ENCODE measurements around the gene CHODL. TPM values are rescaled to one million over a fixed set of nuclear protein-coding genes. Genes with fewer than 3 reads are reported as not detected.

CHODL gene
- total RNA-seq, 4 donors from 2014 or later: 0.64 to 0.82 TPM; not detected in 2

DNA sequence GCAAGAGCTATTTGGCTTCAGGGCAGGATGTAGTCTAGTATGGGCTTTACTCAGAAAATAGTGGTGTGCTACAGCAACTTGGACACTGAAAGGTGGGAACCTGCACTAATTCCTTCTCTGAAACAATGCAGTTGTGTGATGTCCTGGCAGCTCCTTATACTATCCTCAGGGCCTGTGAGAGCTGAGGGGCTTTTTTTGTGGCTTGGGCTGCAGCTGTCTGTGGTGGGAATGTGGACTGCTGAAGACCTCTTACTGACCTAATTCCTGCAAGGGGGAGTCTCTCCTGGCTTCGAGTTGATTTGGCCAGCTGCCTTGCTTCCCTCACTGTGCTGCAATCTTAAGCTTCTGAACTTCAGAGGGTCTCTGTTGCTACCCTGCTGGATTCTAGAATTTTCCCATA lies 22.3 kb upstream of the CHODL start:
- Histone ChIP-seq H3K4me1 (no peaks in the 10 kb centered on the region), H3K36me3 (no peaks in the 10 kb centered on the region), H3K9me3 (peaks cover 7 to 10% of the 10 kb centered on the region in 2 donors), H3K27me3 (no peaks in the 10 kb centered on the region), H3K4me3 (no peak overlapping the region), H3K27ac (no peak overlapping the region)
- in situ Hi-C loops (cut with MboI; ENCODE audit: low pct_ligation_motif_present in 1 of 4, low pct_unique_long_range_greater_than_20kb in 1 of 4, low sequenced_read_pairs in 3 of 4): no loop called here
- DNase-seq: no peak
- TF ChIP-seq, protein P1, sequence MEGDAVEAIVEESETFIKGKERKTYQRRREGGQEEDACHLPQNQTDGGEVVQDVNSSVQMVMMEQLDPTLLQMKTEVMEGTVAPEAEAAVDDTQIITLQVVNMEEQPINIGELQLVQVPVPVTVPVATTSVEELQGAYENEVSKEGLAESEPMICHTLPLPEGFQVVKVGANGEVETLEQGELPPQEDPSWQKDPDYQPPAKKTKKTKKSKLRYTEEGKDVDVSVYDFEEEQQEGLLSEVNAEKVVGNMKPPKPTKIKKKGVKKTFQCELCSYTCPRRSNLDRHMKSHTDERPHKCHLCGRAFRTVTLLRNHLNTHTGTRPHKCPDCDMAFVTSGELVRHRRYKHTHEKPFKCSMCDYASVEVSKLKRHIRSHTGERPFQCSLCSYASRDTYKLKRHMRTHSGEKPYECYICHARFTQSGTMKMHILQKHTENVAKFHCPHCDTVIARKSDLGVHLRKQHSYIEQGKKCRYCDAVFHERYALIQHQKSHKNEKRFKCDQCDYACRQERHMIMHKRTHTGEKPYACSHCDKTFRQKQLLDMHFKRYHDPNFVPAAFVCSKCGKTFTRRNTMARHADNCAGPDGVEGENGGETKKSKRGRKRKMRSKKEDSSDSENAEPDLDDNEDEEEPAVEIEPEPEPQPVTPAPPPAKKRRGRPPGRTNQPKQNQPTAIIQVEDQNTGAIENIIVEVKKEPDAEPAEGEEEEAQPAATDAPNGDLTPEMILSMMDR (IDR thresholded peaks at IDR 0.05): no peak
- TF ChIP-seq EP300 (IDR thresholded peaks at IDR 0.05; ENCODE audit: low read depth) (no peak), POLR2AphosphoS5 (IDR thresholded peaks at IDR 0.05) (no peak), POLR2A (IDR thresholded peaks at IDR 0.05) (no peak)
- intact Hi-C loops (cut with DNase I; ENCODE audit: low total_unique reads): no loop called here
- 50% methylated on average over 1 of the region's 1 CpG; no CpG with 5 or more reads in 1 of the 2 donors for WGBS, 2 donors (ENCODE audit: low coverage in 1 of 2)

DNA sequence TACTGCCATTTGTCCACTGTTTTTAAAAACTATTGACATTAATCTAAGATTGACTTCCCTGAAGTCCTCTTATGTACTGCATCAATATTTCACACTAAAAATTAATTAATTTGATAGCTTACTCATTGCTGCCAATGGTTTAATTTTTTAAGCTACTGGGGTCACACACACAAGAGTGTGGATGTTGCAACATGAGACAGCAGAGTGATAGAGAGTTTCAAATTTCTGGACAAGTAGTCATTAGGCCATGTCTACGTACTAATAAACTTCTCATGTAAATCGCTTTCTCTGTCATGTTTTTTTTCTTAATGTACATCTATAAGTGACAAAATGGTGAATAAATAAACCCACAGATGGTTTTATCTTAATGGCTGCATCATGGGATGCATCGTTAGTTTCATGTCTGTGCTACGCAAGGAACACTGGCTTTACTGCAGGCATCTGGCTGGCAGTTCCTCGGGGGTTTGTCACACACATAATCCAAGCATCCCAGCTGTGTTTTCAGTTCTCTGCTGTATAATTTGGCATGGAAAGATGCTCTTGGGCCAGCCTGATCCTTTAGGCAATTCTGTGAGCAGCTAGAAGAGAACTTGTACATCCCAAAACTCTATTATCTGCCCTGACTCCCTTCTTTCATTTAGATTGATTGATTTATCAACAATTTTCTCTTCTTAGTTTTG lies 16.4 kb upstream of the CHODL start:
- no peaks in the 10 kb centered on the region for H3K4me1 ChIP-seq
- WGBS, 2 donors (ENCODE audit: low coverage in 1 of 2): 71 to 73% methylated on average over 5 of the region's 5 CpGs
- no peak overlapping the region for H3K27ac ChIP-seq
- in situ Hi-C loops (cut with MboI; ENCODE audit: low pct_ligation_motif_present in 1 of 4, low pct_unique_long_range_greater_than_20kb in 1 of 4, low sequenced_read_pairs in 3 of 4): no loop called here
- no peaks in the 10 kb centered on the region for H3K27me3 ChIP-seq
- intact Hi-C loops (cut with DNase I; ENCODE audit: low total_unique reads): no loop called here
- TF ChIP-seq EP300 (IDR thresholded peaks at IDR 0.05; ENCODE audit: low read depth) (no peak), POLR2A (IDR thresholded peaks at IDR 0.05) (no peak), POLR2AphosphoS5 (IDR thresholded peaks at IDR 0.05) (no peak)
- TF ChIP-seq, protein P1 (IDR thresholded peaks at IDR 0.05): no peak
- no peaks in the 10 kb centered on the region for H3K9me3 ChIP-seq
- DNase-seq: no peak
- H3K36me3 ChIP-seq: no peaks in the 10 kb centered on the region
- H3K4me3 ChIP-seq: no peak overlapping the region

DNA sequence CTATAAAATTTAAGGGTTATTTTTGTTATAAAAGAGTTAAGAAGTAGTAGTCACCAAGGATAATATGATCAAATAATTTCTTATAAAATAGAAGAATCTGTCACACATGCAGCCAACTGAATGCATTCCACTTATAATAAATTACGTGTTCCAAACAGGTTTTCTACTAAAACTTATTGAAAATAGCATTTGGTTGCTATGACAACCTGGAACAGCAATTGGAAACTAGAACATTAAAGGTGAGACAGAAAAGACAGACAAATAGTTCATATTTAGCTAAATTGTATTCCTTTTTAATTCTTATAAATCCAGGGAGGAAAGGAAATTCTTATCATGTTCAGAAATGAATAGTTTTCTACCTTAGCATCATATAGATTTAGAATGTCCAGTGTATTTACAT lies 9.1 kb upstream of the CHODL start:
- H3K27ac ChIP-seq: no peak overlapping the region
- 46 to 63% methylated on average over 1 of the region's 1 CpG for WGBS, 2 donors (ENCODE audit: low coverage in 1 of 2)
- H3K27me3 ChIP-seq: no peaks in the 10 kb centered on the region
- no peak overlapping the region for H3K4me3 ChIP-seq
- H3K9me3 ChIP-seq: no peaks in the 10 kb centered on the region
- no peak for DNase-seq
- TF ChIP-seq, protein P1 (IDR thresholded peaks at IDR 0.05): no peak
- TF ChIP-seq POLR2A (IDR thresholded peaks at IDR 0.05) (no peak), EP300 (IDR thresholded peaks at IDR 0.05; ENCODE audit: low read depth) (no peak), POLR2AphosphoS5 (IDR thresholded peaks at IDR 0.05) (no peak)
- no peaks in the 10 kb centered on the region for H3K4me1 ChIP-seq
- intact Hi-C loops (cut with DNase I; ENCODE audit: low total_unique reads): no loop called here
- in situ Hi-C loops (cut with MboI; ENCODE audit: low pct_ligation_motif_present in 1 of 4, low pct_unique_long_range_greater_than_20kb in 1 of 4, low sequenced_read_pairs in 3 of 4): no loop called here
- H3K36me3 ChIP-seq: no peaks in the 10 kb centered on the region

DNA sequence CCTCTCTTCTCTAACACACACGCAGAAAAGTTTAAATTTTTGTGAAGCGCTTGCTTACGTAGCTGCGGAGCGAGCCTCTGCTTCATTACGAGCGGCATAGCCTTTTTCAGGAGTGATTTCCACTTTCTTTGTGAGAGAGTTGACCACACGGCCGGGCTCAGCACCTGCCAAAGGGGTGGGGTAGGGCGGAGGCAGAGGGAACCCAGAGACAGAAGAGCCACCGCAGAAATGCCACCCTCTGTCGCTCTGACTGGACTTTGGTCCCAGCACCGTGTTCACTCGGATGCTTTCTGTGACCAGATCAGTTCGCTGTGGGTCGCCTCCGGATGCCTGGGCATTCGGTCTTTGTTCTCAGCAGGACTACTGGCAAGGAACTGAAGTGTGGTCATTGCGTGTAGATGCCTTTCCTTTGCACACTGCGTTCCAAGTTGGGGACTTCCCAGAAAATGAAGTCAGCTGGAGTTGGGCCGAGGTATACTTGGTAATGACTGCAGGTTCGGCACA lies 883 bp downstream of the CHODL start:
- Histone ChIP-seq H3K36me3 (no peaks in the 10 kb centered on the region), H3K27me3 (peaks cover 36% of the 10 kb centered on the region), H3K4me3 (peak overlapping the region in 3 of 4 donors; percentile 2 to 43 (median 25)), H3K27ac (no peak overlapping the region), H3K4me1 (peaks cover 0 to 5% (median 0%) of the 10 kb centered on the region in 4 donors), H3K9me3 (no peaks in the 10 kb centered on the region)
- DNase-seq: no peak
- TF ChIP-seq, protein P1 (IDR thresholded peaks at IDR 0.05): no peak
- TF ChIP-seq EP300 (IDR thresholded peaks at IDR 0.05; ENCODE audit: low read depth) (no peak), POLR2A (IDR thresholded peaks at IDR 0.05) (no peak), POLR2AphosphoS5 (IDR thresholded peaks at IDR 0.05) (no peak)
- intact Hi-C loops (cut with DNase I; ENCODE audit: low total_unique reads) (no loop called here), in situ Hi-C loops (cut with MboI; ENCODE audit: low pct_ligation_motif_present in 1 of 4, low pct_unique_long_range_greater_than_20kb in 1 of 4, low sequenced_read_pairs in 3 of 4) (no loop called here)
- WGBS, 2 donors (ENCODE audit: low coverage in 1 of 2): 22% methylated on average over 22 of the region's 22 CpGs; no CpG with 5 or more reads in 1 of the 2 donors

All from transverse colon (tissue), 4 donors.